ENCODE results near the gene STAG1.
"Not testable (repeated sequence)": the region's sequence is repeated elsewhere in the genome, so short reads cannot be mapped to it uniquely, and the experiment has no call there.

STAG1 gene

DNA sequence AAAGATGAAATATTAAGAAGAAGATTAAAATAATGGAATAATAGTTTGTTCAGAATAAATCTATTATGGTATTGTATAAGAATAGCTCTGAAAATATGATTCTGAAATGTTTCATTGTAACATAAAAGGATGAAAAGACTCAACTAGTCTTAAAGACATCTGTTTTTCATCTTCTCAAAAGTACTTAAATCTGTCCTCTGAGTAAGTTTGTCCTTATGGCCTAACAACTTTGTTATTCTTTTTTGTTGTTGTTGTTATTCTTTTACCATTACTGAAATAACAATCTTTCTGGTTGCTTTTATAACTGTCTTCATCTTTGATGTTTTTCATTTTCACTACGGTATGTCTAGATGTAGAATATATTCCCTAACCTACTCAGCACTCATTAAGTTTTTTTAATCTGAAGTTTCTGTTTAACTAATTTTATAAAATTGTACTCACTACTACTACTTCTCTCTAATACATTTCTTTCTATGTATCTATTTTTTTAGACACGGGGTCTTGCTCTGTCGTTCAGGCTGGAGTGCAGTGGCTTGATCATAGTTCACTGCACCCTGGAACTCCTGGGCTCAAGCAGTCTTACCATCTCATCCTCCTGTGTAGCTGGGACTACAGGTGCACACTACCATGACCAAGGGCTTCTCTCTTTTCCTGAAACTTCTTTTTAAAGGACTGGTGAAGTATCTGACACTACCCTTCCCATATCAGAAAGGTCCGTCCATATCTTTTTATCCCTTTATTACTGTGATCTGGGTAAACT, 261.4 kb downstream of the STAG1 start:
- no peak overlapping the region for H3K9ac ChIP-seq
- H3K4me3 ChIP-seq (ENCODE audit: low read depth, low read length): no peak overlapping the region
- TF ChIP-seq, protein P1, sequence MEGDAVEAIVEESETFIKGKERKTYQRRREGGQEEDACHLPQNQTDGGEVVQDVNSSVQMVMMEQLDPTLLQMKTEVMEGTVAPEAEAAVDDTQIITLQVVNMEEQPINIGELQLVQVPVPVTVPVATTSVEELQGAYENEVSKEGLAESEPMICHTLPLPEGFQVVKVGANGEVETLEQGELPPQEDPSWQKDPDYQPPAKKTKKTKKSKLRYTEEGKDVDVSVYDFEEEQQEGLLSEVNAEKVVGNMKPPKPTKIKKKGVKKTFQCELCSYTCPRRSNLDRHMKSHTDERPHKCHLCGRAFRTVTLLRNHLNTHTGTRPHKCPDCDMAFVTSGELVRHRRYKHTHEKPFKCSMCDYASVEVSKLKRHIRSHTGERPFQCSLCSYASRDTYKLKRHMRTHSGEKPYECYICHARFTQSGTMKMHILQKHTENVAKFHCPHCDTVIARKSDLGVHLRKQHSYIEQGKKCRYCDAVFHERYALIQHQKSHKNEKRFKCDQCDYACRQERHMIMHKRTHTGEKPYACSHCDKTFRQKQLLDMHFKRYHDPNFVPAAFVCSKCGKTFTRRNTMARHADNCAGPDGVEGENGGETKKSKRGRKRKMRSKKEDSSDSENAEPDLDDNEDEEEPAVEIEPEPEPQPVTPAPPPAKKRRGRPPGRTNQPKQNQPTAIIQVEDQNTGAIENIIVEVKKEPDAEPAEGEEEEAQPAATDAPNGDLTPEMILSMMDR (IDR thresholded peaks at IDR 0.05): no peak
- no peaks in the 10 kb centered on the region for H3K4me1 ChIP-seq
- H3K27ac ChIP-seq: no peak overlapping the region
- H3K36me3 ChIP-seq (ENCODE audit: control insufficient read depth, insufficient read depth, low read length): no peaks in the 10 kb centered on the region
- H3K27me3 ChIP-seq (ENCODE audit: control insufficient read depth, insufficient read depth, low read length): no peaks in the 10 kb centered on the region
- no peaks in the 10 kb centered on the region for H3K79me2 ChIP-seq
- H2AFZ ChIP-seq: no peak overlapping the region
- no peaks in the 10 kb centered on the region for H3K9me3 ChIP-seq (ENCODE audit: control insufficient read depth, low read length)
- no peak overlapping the region for H3K4me2 ChIP-seq (ENCODE audit: low read length)

DNA sequence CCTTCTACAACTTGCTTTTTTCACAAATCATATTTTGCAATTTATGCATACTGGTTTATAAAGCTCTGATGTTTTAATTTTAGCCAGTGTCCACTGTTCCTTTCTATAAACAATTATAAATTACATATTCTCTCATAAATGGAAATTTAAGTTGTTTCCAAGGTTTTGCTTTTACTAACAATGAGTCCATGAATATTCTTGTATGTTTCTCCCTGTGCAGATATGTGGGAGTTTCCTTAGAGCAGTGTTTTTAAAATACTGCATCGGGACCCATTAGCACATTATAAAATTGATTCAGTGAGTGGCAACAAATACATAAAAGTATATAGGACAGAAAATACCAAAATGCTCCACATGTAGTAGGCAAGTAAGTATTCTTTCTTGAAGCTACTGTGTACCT, 266.4 kb downstream of the STAG1 start:
- H3K36me3 ChIP-seq (ENCODE audit: control insufficient read depth, insufficient read depth, low read length): no peaks in the 10 kb centered on the region
- H3K9me3 ChIP-seq (ENCODE audit: control insufficient read depth, low read length): no peaks in the 10 kb centered on the region
- no peak overlapping the region for H3K27ac ChIP-seq
- H3K79me2 ChIP-seq: no peaks in the 10 kb centered on the region
- H3K9ac ChIP-seq: no peak overlapping the region
- H3K4me1 ChIP-seq: no peaks in the 10 kb centered on the region
- H2AFZ ChIP-seq: no peak overlapping the region
- H3K4me2 ChIP-seq (ENCODE audit: low read length): no peak overlapping the region
- TF ChIP-seq, protein P1 (IDR thresholded peaks at IDR 0.05): no peak
- no peak overlapping the region for H3K4me3 ChIP-seq (ENCODE audit: low read depth, low read length)
- H3K27me3 ChIP-seq (ENCODE audit: control insufficient read depth, insufficient read depth, low read length): no peaks in the 10 kb centered on the region

DNA sequence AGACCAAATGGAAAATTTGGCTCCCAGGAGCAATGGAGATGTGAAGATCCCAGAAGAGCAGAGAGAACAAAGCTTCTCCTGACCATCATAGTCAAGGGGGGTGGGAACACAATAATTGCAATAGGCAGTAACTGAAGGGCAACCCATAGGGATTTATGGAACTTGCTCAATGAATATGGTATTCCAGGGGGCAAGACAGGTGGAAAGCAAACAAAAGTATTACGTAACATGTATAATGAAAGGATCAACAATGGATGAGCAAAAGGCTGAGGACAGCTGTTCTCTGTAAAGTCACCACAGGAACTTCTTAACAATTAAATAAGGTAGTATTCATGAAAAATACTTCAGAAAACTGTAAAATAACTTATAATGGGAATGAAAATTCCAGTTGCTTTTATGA, 275.9 kb downstream of the STAG1 start:
- Histone ChIP-seq H3K27ac (no peak overlapping the region), H3K79me2 (no peaks in the 10 kb centered on the region), H3K9me3 (ENCODE audit: control insufficient read depth, low read length) (no peaks in the 10 kb centered on the region), H3K4me2 (ENCODE audit: low read length) (no peak overlapping the region), H3K4me3 (ENCODE audit: low read depth, low read length) (no peak overlapping the region), H2AFZ (no peak overlapping the region), H3K4me1 (no peaks in the 10 kb centered on the region), H3K27me3 (ENCODE audit: control insufficient read depth, insufficient read depth, low read length) (no peaks in the 10 kb centered on the region), H3K36me3 (ENCODE audit: control insufficient read depth, insufficient read depth, low read length) (no peaks in the 10 kb centered on the region), H3K9ac (no peak overlapping the region)
- TF ChIP-seq, protein P1 (IDR thresholded peaks at IDR 0.05): no peak

DNA sequence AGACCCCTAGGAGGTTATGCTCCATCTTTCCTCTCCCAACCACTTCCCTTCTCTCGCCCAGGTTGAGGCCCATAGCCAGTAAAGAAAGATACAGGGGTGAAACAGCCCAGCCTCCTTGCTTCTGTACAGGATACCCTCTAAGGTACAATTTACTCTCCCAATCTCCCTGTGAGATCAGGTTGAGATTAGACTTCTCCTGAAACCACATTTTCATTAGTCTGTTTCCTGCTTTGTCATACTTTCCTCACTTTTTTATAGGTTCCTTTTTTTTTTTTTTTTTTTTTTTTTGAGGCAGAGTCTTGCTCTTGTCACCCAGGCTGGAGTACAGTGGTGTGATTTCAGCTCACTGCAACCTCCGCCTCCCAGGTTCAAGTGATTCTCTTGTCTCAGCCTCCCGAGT, 277.3 kb downstream of the STAG1 start:
- not testable (repeated sequence) for H3K79me2 ChIP-seq; H3K9me3 ChIP-seq (ENCODE audit: control insufficient read depth, low read length); H3K9ac ChIP-seq; H3K4me2 ChIP-seq (ENCODE audit: low read length); H3K36me3 ChIP-seq (ENCODE audit: control insufficient read depth, insufficient read depth, low read length); H3K4me3 ChIP-seq (ENCODE audit: low read depth, low read length); H2AFZ ChIP-seq; H3K4me1 ChIP-seq; H3K27me3 ChIP-seq (ENCODE audit: control insufficient read depth, insufficient read depth, low read length); H3K27ac ChIP-seq

DNA sequence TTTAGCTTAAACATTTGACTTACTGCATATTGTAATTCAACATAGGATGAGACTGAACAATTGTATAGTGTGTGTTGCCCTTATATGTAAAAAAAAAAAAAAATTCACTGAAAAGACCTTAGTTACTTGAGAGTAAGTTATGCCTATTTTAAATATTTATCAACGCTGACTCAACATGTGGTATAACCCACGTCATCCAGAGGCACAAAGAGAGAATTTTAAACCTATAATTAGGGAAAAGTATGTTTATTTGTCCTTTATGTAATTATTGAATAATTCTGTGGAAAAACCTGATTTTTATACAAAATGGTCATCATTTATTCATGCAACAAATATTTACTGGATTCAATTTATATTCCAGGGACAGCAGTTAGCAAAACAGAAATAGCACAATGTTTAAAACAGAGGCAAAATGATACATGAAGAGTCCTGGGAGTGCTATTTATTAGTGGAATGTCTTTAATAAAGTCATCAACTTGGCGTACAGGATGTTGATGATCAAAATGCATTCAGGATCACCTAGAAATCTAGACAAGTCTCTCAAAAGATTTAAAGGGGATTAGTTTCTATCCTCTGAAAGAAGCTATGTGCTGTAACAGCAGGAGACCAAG, 278.4 kb downstream of the STAG1 start:
- no peaks in the 10 kb centered on the region for H3K36me3 ChIP-seq (ENCODE audit: control insufficient read depth, insufficient read depth, low read length)
- H3K9me3 ChIP-seq (ENCODE audit: control insufficient read depth, low read length): no peaks in the 10 kb centered on the region
- H3K27ac ChIP-seq: no peak overlapping the region
- no peak overlapping the region for H3K4me2 ChIP-seq (ENCODE audit: low read length)
- no peaks in the 10 kb centered on the region for H3K4me1 ChIP-seq
- TF ChIP-seq, protein P1 (IDR thresholded peaks at IDR 0.05): no peak
- H3K27me3 ChIP-seq (ENCODE audit: control insufficient read depth, insufficient read depth, low read length): no peaks in the 10 kb centered on the region
- no peak overlapping the region for H2AFZ ChIP-seq
- no peak overlapping the region for H3K4me3 ChIP-seq (ENCODE audit: low read depth, low read length)
- no peaks in the 10 kb centered on the region for H3K79me2 ChIP-seq
- H3K9ac ChIP-seq: no peak overlapping the region
